ENCODE data around the gene UBIAD1.

DNA sequence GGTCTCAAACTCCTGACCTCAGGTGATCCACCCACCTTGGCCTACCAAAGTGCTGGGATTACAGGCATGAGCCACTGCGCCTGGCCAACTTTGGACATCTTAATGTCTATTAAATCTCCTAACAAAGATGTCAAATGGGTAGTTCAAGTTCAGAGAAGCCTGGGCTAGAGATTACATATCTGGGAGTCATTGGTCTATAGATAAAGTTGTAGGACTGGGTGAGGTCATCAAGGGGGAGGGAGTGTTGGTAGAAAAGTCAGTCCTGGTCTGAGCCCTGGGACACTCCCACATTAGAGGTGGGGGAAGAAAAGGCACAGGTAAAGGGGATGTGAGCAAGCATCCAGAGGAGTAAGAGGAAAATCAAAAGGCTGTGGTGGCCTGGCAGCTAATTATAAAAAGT lies 6.6 kb downstream of the UBIAD1 start:
- TF ChIP-seq ZNF423 (CRISPR knock-in tag; IDR thresholded peaks at IDR 0.05), result no peak
- TF ChIP-seq SMAD3 (CRISPR knock-in tag; IDR thresholded peaks at IDR 0.05; ENCODE audit: borderline replicate concordance), result no peak
- TF ChIP-seq FOXJ3 (CRISPR knock-in tag; IDR thresholded peaks at IDR 0.05; ENCODE audit: borderline replicate concordance), result no peak
- no peak for TF ChIP-seq NR2C2 (CRISPR knock-in tag; IDR thresholded peaks at IDR 0.05)
- TF ChIP-seq, protein P1, sequence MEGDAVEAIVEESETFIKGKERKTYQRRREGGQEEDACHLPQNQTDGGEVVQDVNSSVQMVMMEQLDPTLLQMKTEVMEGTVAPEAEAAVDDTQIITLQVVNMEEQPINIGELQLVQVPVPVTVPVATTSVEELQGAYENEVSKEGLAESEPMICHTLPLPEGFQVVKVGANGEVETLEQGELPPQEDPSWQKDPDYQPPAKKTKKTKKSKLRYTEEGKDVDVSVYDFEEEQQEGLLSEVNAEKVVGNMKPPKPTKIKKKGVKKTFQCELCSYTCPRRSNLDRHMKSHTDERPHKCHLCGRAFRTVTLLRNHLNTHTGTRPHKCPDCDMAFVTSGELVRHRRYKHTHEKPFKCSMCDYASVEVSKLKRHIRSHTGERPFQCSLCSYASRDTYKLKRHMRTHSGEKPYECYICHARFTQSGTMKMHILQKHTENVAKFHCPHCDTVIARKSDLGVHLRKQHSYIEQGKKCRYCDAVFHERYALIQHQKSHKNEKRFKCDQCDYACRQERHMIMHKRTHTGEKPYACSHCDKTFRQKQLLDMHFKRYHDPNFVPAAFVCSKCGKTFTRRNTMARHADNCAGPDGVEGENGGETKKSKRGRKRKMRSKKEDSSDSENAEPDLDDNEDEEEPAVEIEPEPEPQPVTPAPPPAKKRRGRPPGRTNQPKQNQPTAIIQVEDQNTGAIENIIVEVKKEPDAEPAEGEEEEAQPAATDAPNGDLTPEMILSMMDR (IDR thresholded peaks at IDR 0.05), result no peak

Measured in WTC11 (cell line).